ENCODE measurements around the gene PLXNA2.

DNA sequence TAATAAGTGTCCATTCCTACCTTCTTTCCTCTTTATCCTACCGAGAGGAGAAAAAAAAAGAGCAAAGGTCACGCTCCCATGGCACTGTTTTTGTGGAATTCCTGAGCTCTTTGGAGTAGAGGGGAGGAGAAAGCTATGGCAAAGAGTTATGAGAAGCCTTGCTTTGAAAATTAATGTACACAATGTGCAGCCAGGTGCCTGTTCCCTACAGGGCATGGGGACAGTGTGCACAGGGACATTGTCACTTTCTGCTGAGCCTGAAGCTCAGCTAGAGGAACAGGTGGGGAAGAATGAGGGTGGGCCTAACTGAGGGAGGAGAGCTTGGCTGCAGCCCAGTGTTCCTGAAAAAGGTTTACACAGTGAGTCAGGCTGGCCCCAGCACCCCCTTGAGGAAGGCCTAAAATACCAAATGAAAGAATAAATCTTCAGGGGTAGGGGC is 66.1 kb downstream of the PLXNA2 start:
- TF ChIP-seq GATA2 (IDR thresholded peaks at IDR 0.05; ENCODE audit: low read depth, low read length) (no peak), GATA3 (IDR thresholded peaks at IDR 0.05; ENCODE audit: low read depth, low read length) (no peak)
